Activated naive CD4-positive, alpha-beta T cell treated with Interleukin-2 at 50 U/mL for 16 hours (primary cell): ENCODE data around the gene CEP112.
A peak's percentile ranks its signal among the peaks of the same experiment; 100 is the strongest.
"Not testable (repeated sequence)": the region's sequence is repeated elsewhere in the genome, so short reads cannot be mapped to it uniquely, and the experiment has no call there.

Experiments
- DNase-seq: peaks from one replicate; pipeline ENCODE4 v3.0.0-alpha.2; 2020

The CEP112 gene

DNA sequence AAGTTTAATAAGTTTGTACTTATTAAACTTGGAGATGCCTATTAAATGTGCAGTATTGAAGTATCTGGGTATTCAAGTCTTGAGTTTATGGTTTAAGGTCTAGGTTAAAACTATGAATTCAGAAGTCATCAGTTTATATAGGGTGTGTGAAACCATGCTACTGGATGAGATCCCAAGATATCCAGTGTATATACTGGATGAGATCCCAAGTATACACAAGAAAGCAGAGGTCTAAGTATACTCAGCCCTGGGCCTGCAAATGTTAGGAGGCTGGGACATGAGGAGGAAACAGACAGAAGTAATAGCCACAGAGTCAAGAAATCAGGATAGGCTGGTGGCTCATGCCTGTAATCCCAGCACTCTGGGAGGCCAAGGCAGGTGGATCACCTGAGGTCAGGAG is 436.1 kb downstream of the CEP112 start:
- DNase-seq: no peak

DNA sequence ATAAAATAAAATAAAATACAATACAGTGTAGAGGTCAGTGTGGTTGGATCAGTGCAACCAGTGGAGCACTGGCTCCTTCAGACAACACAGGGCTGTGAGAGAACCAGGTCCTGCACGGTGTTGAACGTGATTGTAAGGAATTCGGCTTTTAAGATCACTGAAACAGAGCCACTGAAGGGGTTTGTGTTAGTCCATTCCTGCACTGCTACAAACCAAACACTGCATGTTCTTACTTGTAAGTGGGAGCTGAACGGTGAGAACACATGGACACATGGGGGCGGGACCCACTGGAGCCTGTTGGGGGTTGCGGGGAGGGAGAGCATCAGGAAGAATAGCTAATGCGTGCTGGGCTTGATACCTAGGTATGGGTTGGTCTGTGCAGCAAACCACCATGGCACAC is 437.3 kb downstream of the CEP112 start:
- no peak for DNase-seq

DNA sequence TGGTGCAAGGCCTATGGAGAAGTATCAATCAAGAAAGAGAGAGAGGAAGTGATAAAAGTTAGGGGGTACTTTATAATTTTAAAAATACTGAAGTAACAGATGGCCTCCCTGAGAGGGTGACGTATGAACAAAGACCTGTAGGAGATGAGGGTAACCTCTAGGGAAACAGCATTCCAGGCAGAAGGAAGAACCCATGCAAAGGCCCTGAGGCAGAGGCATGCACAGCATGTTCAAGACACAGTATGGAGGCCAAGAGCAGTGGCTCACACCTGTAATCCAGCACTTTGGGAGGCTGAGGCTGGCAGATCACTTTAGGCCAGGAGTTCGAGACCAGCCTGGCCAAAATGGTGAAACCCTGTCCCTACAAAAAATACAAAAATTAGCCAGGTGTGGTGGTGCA is 437.9 kb downstream of the CEP112 start:
- no peak for DNase-seq

DNA sequence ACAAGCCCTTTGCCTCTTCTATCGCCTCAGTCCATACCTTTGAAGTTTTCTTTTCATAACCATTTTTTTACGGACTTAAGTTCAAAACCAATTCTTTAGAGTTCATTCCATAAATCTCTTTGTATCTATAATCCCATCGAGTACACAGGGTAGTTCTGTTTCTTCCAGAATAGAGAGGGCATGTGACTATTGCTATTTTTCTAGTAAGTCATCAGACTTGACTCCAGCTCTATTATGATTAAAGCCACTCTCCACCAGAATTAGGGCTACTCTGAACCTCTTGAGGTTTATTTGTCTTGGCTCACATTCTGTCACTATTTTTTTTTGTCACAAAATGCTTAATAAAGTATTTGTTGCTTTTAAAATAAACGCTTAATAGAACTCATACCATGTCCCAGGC is 438.6 kb downstream of the CEP112 start:
- no peak for DNase-seq

DNA sequence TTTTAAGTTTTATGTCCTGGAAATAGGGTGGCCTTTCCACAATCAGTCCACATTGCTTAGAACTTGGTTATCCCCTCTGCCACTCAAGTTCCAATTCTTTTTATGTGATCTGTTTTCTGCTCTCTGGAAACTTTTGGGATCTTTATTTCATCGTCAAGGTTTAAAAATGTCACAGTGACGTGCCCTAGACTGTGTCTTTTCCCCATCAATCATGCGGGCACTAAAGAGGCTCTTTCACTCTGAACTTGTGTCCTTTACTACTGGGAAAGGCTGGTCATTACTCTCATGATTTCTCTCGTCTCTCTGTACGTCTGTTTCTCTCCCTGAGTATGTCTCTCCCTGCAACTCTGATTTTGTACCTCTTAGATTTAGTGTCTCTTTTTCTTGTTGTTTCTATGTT is 440.7 kb downstream of the CEP112 start:
- no peak for DNase-seq

DNA sequence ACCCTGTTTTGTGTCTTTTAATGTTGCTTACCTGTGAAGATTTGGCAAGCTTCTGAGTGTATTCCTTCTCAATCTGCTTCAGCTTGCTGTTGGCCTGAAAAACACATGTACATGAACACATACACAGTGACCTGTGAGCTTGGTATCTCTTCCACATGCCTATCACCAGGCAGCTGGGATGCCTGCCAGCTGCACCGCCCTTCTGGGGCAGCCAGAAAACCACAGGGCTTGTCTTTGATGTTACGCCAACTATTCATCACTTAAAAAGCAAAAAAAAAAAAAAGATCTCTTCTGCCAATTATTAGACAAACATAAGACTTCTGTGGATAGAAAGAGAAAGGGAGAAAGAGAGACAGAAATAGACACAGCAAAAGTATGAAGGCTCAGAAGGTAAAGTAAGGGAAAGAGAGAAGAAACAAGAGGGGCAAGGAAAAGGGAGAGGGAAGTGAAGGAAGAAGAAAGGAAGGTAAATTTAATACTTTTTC is 441.3 kb downstream of the CEP112 start:
- DNase-seq: peak; percentile 41

DNA sequence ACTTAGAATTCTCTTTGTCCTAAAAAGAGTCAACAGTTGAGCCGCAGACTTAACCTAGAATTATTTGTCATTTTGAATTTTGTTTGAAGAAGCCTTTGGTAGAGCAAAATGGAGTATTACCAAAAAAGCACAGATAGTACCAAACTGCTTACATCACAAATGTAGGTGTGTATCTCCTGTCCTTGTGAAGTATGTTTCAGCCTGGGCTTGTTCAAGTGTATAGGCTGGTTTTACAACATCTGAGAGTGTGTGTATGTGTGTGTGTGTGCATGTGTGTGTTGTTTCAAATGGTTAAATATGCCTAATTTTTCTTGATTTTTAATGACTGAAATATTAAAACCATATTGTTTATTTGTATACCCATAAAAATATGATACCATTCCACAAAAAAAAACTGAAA is 441.8 kb downstream of the CEP112 start:
- no peak for DNase-seq

DNA sequence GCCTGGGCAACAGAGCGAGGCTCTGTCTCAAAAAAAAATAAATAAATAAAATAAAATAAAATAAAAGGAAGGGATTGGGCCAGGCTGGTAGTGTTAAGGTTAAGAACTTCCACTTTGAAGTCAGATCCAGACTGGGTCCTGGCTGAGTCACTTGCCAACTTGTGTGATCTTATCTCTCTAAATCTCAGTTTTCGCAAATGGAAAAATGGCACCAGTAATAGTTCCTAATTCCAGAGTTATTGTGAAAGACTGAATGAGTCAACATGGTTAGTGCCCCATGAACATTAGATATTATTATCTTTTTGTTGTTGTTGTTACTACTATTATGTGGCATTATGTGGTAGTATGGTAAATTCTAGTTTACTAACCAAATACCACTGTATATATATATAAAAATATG is 442.5 kb downstream of the CEP112 start:
- no peak for DNase-seq

DNA sequence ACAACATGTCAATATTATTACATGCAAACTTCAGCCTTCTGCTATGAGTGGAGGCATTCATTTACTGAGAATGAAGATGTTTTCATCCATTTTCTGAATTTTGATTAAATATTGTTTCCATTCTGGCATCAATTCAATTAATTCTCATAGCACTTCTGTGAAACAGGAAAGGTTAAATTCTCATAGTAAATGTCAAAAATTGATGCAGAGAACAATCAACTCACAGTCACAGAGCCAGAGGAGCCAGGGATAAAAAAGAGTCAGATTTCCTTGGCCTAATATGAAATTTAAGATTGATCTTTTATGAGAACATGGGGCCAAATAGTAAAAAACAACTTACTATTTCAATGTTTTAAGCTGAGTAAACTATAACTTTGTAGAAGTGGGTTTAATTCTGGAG is 446.7 kb downstream of the CEP112 start:
- no peak for DNase-seq

DNA sequence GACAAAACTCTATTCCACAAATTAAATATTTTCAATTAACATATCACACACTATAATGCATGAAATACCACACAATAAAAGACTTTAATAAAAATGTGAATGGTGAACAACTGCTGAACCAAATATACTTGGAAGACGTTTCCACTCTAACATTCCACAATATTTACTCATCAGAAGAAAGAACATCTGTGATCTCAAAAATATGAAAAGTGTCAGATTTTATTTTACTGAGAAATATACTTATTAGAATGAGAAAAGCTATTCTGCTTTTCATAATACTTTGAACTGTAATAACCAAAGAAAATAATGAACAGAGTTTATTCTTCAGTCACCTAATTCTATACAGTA is 448.7 kb downstream of the CEP112 start:
- DNase-seq: no peak

DNA sequence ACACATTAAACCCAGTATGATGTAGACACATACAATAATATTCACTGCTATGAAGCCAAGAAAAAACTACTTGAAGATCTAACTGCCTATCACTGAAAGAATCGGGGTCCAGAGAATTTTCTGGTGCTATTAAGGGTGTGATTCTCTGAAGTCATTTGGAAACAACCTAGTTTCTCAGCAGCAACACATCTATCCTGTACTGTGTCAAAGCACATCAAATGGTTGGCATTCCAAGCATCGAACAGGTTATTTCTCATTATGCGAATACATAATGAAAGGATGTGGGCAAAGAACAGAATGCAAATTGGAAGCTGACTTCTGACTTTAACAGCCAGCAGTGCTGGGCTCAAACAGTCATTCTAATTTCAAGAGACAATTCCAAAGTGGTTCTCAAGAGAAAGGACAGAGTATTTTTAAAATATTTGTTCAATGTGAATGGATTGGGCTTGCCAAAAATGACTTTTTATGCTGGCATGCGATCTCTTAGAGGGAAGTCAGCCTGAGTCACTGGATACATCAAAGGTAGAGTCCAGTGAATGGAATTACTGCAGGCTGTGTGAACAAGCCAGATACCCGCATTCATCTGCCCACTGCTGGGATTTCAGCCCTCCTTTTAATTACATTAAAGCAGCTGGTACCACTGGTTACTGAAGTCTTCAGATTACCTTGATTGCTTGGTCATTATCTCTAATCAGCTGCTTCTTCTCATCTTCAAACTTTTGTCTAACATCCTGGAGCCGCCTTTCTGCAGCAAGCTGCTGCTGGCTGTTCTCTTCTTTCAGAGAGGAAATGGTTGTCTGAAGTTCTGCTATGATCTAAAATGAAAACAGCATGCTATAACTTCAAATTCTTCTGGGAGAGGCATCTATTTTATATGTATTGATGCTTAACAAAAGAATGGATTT is 449.3 kb downstream of the CEP112 start:
- no peak for DNase-seq

DNA sequence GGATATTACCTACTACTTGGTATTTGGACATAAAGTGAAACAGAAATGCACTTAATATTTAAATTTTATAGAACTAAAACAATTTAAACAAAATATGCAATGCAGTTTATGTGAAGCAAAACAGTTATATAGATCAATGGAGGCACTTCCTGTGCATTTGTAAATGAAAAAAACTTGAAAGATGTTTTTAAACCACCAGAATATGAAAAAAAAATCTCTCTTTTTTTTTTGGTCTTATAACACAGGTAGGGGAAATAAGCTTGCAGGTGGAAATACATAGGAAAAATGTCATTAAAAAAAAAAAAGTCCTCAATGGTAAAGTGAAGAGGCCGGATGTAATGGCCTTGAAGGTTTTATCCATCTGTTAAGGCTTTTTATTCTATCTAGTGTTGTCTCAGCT is 450.2 kb downstream of the CEP112 start:
- DNase-seq: no peak

DNA sequence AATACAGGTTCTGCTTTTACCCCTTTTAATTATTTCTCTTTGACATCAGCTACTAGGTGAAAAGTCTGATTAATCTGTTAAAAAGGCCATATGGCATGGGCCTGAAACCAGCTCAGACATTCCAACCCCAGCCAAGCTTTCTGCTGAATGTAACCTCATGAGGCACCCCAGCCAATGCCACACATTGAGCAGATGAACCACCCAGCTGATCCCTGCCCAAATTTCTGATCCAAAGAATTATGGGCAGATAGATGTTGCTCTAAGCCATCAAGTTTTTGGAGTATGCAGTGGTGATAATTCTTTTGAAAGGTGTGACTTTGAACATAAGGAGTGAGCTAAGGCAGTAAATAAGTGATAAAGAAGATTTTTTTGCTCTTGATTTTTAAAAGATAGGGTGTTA is 452.9 kb downstream of the CEP112 start:
- DNase-seq: no peak

DNA sequence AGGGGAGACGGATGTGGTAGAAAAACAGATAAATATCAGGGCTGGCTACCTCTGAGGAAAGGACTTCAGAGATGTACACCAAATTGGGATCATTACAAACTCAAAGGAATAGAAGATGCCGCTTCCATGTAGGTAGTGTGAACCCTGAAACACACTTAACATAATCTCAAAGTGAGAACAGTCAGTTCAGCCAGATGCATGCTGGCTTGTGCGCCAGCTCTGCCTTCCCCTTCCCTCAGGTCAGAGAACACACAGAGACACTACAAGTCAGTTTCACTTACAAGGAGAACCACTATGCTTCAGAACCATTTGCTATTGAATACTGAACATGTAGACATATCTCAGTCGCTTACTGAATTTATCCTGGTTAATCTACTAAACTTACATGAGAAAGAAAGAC is 454.5 kb downstream of the CEP112 start:
- no peak for DNase-seq

DNA sequence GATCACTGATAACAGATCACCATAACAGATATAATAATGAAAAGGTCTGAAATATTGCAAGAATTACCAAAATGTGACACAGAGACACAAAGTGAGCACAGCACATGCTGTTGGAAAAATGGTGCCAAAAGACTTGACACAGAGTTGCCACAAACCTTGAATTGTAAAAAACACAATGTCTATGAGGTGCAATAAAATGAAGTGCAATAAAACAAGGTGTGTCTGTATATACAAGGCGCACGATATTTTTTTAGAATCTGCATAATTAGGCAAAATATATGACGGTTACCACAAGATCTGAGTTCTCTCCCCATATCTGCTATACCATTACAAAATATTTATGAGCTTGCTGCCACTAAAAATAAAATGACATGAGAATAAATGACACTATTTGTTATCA is 458.6 kb downstream of the CEP112 start:
- no peak for DNase-seq

DNA sequence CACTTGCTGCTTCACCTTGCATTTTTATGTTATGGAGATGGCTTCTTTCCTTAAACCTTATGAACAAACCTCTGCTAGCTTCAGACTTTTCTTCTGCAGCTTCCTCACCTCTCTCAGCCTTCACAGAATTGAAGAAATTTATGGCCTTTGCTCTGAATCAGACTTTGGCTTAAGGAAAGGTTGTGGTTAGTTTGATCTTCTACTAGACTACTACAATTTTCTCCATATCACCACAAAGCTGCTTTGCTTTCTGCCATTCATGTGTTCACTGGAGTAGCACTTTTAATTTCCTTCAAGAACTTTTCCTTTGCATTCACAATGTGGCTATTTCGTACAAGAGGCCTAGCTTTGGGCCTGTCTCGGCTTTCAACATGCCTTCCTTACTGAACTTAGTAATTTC is 459.3 kb downstream of the CEP112 start:
- not testable (repeated sequence) for DNase-seq

DNA sequence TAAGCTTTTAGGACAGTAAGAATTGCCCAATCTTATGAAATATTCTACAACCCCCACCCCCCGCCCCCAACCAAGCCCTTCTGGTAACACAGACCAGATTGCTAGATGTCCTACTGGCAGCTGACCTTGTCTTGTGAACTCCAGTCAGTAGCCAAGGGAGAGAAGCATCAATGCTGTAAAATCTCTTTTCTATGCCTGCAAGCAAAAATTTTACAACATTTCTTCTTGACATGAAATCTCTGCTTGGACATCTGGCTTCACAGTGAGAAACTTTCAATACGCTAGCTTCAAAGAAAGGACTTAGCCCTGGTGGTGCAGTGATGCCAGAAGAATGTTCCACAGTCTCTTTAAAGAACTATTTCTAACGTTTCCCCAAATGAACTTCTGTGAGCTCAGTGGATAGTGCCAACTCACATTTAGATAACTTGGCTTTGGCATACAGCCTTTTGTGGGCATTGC is 461.2 kb downstream of the CEP112 start:
- no peak for DNase-seq

DNA sequence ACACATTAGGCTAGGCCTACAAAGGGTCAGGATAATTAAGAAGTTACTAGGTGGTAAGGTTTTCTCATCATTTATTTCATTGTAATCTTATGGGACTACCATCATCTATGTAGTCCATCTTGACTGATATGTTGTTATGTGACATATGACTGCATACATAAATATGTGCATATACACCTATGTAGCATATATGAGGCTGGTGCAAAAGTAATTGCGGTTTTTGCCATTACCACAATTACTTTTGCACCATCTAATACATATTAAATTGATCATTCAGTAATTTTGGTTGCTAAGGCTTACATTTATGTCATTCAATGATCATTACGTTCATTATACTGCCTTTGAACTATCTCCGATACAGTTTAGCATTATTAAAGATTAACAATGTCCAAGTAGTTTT is 462.7 kb downstream of the CEP112 start:
- DNase-seq: no peak

DNA sequence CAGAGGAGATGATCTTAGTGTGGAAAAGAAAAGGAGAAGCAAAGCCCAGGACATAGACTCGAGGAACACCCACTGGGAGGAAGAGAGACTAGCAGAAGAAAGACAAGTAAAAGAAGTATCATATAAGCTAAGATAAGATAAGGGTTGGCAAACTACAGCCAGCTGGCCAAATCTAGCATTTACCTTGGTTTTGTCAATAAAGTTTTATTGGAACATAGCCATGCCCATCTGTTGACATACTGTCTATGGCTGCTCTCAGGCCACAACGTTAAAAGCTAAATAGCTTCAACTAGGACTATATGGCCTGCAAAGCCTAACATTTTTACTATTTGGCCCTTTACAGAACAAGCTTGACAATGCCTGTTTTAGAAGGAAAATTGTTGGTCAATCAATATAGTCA is 464.1 kb downstream of the CEP112 start:
- DNase-seq: no peak

DNA sequence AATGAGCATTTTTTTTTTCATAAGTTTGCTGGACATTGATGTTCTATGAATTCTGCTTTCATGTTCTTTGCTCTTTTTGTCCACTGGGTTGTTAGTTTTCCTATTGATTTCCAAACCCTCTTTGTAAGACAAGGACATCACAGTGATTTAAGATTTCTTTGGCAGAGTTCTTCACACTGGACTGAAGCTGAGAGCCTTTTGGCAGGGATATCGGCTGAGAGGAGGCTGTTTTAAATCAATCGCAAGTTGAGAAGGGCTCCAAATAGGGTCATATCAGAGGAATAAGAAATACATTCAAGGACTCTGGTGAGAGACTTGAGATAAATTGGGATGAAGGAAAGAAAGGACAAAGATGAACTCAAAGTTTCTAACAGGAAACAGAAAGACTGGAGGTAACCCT is 464.7 kb downstream of the CEP112 start:
- no peak for DNase-seq

DNA sequence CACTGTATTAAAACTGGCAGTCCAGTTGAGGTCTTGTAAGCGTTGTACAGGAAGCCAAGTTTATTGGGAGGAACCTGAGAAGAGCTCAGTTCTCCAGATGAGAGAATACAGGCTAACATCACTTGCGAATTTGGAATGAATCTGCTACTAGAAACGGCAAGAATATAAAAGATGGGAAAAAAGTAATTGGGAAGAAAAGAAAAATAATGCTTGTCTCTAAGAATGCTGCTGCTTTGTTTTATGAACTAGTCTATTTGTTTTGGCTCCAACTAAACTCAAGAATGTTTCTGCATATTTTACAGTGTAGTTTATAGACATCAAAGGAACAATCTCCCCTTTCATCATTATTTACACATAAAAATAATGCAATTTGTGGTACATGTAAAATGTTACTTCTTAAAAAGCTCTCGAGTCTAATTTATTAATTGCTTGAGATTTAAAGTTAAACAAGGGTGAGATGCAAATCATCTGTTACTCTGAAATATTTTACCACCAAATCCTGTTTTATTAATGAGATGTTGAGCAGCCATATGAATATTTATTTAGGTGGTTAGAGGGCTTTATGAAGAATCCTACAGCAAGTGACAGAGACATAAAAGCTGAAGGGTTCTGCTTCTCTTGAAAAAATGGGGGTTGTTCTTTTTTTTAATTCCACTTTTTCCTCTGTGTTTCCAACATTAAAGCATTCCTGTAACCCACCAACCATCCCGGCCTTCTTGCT is 468.3 kb downstream of the CEP112 start:
- no peak for DNase-seq

DNA sequence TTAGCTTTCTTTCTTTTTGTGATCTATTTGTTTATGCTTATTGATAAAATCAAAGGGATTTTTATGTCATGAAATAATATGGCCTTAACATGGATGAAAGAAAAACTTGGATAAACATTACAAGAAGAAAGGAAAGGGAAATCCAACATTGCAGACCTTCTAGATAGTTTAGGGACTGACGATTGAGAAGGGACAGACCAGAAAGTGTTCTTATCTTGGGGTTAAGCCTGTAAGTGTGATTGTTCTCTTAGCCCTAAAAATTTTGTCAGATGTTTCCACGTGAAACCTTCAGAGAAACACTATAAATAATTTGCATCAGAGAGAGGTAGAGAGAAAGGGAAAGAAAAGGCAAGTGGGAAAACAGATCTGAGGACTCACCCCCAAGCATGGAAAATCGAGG is 473.3 kb downstream of the CEP112 start:
- no peak for DNase-seq

DNA sequence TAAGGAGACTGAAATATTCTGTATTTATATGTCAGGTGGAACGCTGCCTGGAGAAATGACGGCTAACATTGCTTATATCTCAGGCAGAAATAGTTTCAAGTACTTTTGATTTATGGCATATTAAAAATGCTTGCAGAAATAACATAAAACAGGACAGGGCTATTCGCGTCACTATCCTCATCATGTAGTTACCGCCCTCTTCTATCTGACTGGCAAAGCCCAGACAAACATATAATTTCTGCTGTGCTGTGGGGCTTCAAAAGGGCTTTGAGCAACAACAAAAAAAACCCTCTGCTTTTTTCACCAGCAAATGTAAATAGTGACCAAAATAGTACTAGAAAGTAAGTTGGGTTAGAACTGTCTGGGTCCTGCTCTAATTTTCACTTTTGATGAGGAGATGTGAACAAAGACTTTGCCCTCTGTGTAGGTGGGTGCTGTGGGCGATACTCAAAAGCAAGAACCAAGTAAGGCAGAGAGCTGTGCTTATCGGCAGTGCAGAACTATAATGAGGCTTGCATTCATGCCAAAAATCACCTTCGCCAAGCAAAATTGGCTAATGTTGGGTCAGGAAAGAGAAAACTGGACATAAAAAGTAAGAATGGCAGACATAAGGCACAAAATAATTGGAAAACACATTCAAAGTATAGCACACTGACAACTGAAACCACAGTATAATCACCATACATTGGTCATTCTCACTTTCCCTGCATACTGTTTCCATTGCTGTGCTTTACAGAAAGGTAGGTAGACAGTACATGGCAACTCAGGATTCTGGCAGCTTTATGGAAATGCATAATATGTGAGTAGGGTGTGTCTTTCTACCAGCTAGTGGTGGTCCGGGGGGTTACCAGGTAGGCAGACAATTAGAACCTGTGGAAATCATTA is 479.3 kb downstream of the CEP112 start:
- peak; percentile 2 for DNase-seq
